GM19395 (cell line): ENCODE results near the gene CSF2RB.

ENCODE experiments used
- ATAC-seq: cut with Tn5 transposase; IDR thresholded peaks from one replicate; pipeline ENCODE4 v1.9.1; 2021; ENCODE audit warnings: mild to moderate bottlenecking, moderate library complexity; ENCODE audit not compliant: unreplicated experiment

The CSF2RB gene

DNA sequence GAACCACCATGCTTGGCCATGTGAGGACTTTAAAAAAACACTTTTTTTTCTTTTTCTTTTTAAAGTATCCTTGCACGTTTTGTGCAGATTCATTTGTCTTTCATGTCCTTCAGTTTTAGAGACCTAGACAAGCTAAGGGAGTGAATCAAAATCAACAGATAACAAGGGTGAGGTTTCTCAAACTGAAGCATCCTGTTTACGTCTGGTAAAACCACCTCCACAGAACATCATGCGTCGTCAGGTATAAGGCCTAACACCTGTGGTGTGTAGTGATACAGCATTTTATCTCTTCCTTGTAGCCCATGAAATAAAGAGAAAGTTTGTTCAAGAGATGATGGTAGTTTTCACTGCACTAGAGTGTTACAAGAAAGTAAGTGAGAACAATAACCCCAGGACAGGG is 26.3 kb upstream of the CSF2RB start:
- no peak for ATAC-seq

GRCh38 chr22:36891646-36892045 is 21.8 kb upstream of the CSF2RB start:
- no peak for ATAC-seq

DNA sequence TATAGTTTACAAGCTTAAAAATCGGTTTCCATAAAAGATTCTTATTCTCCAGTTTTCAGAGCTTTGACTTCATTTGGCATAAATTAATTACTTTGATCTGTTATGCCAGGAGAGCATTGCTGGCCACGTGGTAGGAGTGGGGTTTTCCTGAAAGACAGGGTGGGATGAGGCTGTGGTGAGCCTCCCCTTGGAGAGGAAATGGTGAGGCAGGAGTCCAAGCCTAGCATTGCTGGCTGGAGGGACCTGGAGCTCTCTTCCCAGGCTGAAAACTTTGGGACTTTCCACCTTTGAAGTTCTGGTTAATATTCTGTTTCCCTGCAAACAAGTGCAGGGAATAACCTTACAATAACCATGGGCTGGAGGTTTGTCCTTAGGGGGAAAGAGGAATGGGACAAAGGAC is 21.1 kb upstream of the CSF2RB start:
- ATAC-seq = no peak

- ATAC-seq = no peak
These were observed 20.2 kb upstream of the CSF2RB start for GRCh38 chr22:36893262-36893661.

GRCh38 chr22:36894266-36894665 is 19.2 kb upstream of the CSF2RB start:
- no peak for ATAC-seq

- ATAC-seq = no peak
These were observed 15.8 kb upstream of the CSF2RB start for GRCh38 chr22:36897611-36898010.

DNA sequence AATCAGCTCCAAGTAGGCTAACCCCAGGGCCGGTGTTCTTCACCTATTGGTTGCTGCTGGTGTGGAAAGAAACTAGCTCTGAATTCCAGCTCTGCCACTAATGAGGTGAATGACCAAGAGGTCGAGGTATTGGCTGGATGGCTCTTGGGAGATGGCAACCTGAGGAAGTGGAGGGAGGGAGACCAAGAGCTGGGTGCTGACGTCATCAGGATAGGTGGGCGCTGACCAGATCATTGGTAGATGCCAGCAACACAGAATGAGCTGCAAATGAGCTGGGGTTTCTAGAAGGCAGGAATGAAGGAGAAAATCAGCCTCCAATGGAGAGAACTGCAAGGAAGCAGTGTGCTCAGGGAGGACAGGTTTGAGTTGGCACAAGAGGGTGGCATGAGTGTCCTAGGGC is 14.7 kb upstream of the CSF2RB start:
- no peak for ATAC-seq

DNA sequence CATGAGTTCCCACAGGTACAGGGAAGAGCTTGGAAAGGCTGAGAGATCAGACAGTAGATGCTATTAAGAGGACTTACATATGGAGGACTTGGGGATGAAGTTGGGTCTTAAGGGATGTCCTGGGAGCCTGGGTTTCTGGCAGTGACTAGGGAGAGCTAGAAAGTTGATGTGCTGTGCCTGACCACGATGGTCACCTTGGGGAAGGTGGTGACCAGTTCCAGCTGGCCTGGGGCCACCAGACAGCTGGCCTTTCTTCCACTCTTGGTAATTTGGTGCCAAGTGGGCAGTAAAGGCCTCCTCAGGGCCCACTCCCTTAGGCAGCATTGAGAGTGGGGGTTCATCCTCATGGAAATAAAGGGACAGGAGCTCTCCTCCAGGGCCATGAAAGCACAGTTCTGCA is 13.9 kb upstream of the CSF2RB start:
- ATAC-seq = no peak

DNA sequence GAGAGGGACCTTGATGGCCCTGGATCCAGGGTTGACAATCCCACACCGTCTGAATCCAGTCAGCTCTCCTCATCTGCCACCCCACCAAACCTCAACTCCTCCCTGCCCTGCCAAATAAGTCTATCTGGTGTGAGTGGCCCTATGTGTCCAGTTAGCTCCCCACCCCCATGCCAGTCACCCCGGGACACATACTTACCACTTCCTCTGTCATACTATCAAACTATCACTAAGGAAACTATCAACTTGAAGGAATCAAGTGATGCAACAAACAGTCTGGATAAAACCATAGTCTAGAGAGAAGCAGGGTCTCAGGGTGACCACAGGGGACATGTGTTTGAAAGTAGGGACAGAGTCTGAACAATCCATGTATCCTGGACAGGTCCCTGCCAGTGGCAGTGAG is 13.2 kb upstream of the CSF2RB start:
- ATAC-seq = no peak

DNA sequence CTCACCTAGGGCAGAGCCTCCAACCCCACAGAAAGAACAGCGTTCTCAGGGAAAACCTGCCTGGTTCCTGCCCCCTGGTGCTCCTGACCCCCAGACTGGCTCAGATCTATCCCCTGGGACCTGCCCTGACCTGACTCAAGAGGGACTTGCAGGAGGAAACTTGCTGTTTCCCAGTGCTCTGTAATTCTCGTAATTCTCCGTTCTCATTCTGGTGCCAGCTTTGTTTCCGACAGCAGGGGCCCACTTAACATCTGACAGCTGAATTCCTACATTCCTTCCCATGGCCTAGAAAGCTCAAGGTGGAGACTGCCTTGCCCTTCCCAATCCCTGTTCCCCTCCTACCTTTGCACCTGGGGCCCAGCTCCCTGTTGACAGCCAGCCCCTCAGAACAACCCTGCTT is 12.5 kb upstream of the CSF2RB start:
- no peak for ATAC-seq

DNA sequence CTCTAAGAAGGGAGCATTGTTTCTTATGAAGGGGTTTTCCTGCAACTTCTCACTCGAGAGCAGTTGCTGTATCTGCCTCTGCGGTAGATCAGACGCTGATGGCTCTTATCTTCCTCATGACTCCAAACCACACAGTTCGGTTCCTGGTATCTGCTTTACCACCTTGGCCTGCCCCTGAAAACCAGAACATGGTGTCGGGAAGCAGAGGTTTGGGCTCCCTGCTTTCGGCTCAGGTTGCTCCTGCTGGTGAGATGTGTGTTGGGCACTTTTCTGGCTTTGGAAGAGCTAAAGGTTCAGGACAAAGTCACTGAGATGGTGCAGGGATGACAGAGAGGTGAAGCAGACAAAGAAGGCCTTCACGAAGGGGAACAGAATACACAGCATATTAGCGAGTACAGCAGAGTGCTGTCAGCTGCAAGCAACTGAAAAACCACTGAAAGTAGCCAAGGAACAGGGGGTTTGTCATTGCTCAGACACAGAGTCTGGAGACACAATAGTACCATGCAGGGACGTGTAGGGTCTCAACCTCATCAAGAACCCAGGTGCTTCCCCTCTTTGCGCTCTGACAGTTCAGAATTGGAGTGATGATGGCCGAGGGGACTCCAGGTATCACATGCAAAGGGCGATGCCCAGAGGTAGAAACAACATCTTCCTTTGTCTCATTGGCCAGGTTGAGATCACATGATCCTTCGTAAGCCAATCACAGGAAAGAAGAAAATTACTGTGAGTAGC is 11.9 kb upstream of the CSF2RB start:
- ATAC-seq = peak; percentile 91

GRCh38 chr22:36902143-36902926 is 11.1 kb upstream of the CSF2RB start:
- no peak for ATAC-seq

GRCh38 chr22:36904260-36904880 is 9.1 kb upstream of the CSF2RB start:
- ATAC-seq = no peak

- no peak for ATAC-seq
These were observed 5.9 kb upstream of the CSF2RB start for GRCh38 chr22:36907253-36908195.

DNA sequence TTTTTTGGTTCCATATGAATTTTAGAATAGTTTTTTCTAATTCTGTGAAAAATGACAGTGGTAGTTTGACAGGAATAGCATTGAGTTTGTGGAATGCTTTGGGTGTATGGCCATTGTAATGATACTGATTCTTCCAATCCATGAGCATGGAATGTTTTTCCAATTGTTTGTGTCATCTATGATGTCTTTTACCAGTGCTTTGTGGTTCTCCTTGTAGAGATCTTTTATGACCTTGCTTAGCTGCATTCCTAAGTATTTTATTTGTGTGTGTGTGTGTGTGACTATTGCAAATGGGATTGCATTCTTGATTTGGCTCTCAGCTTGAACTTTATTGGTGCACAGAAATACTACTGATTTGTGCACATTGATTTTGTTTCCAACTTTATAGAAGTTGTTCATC is 3.0 kb upstream of the CSF2RB start:
- no peak for ATAC-seq

GRCh38 chr22:36911887-36912661 is 1.4 kb upstream of the CSF2RB start:
- no peak for ATAC-seq

DNA sequence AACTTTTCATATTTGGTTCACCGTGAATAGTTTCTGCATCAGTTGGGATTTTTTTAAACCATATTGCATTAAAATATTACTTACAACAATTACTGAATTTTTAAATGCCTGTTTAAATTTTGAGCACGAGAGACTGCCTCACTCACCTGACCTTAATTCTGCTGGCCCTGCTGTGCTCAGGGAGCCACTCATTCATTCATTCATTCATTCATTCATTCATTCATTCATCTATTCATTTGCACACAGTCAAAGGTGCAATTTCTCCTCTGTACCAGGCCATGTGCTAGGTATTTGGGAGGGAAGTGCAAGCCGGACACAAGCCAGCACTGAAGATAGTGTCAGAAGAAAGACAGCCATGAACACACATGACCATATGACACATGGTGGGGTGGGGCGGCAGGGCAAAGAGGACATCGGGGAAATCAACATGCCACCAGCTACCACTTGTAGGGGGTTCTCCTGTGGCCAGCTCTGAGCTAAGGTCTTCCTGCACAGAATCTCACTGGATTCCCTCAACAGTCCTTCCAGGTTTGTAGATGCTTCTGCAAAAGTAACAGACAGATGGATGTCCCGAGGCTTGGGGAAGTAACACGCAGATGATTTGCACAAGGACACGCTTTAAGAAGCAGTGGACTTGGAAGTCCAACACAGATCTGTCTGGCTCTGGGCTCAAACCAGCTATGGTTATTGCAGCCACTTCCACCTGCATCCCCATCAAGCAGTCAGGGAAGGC is 568 bp upstream of the CSF2RB start:
- no peak for ATAC-seq

DNA sequence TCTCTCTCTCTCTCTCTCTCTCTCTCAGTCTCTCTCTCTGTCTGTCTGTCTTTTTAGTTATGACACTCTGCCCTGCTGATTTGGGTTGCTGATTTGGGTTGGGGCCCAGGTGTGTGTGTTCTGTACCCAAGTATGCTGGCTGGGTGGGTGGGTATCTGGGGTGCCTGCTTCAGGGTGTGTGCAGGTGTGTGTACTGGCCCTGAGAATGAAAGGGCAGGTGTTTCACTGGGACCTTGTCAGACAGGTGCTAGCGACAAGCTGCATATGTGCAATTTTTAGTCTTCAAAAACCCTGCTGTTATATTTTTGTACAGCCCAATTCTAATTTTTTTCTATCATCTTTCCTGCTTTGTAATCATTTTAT is 943 bp downstream of the CSF2RB start:
- no peak for ATAC-seq

DNA sequence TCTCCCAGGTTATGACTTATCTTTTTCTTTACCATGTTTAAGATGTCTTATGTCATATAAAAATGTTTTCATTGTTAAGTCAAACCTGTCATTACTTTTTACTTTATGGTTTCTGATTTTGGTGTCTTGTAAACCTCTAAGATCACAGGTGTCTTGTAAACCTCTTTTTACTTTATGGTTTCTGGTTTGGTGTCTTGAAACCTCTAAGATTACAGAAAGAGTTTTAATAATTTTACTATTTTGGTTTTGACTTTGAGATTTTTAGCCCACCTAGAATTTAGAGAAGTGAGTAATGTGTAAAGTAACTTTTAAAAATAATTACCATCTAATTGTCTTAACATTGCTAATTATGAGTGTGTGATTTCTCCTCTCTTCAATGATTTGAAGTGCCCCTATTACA is 2.6 kb downstream of the CSF2RB start:
- no peak for ATAC-seq
